Smooth muscle cell (in vitro differentiated cells): Measurements from ENCODE around the gene MAIP1. TPM values are rescaled to one million over a fixed set of nuclear protein-coding genes. Genes with fewer than 3 reads are reported as not detected.

Experiments used
- DNase-seq: peaks from one replicate; lab custom pipeline; 2025; ENCODE audit not compliant: unreplicated experiment; lab: John Stamatoyannopoulos, UW
- H2AFZ ChIP-seq: fragments of 200-600 bp; sonication (generic); 2 replicates; pipeline ENCODE4 v1.6.0; 2016; ENCODE audit warnings: antibody characterized with exemption, low read depth, mild to moderate bottlenecking
- H3F3A ChIP-seq: fragments of 200-600 bp; sonication (generic); 2 replicates; pipeline ENCODE4 v1.6.0; 2017; ENCODE audit warnings: antibody characterized with exemption, low read depth
- H3K27ac ChIP-seq: fragments of 200-600 bp; sonication (generic); 2 replicates; pipeline ENCODE4 v1.5.1; 2016; ENCODE audit warnings: low read depth, mild to moderate bottlenecking
- H3K27me3 ChIP-seq: fragments of 200-600 bp; sonication (generic); 2 replicates; pipeline ENCODE4 v1.6.1; 2016; ENCODE audit warnings: low read depth, mild to moderate bottlenecking
- H3K36me3 ChIP-seq: fragments of 200-600 bp; sonication (generic); 2 replicates; pipeline ENCODE4 v1.5.1; 2016; ENCODE audit warnings: low read depth
- H3K4me1 ChIP-seq: fragments of 200-600 bp; sonication (generic); 2 replicates; pipeline ENCODE4 v1.5.1; 2016; ENCODE audit warnings: low read depth
- H3K4me2 ChIP-seq: fragments of 200-600 bp; sonication (generic); 2 replicates; pipeline ENCODE4 v1.6.0; 2016; ENCODE audit warnings: mild to moderate bottlenecking
- H3K4me3 ChIP-seq: fragments of 200-600 bp; sonication (generic); 2 replicates; pipeline ENCODE4 v1.5.1; 2016; ENCODE audit warnings: mild to moderate bottlenecking
- H3K79me2 ChIP-seq: fragments of 200-600 bp; sonication (generic); 2 replicates; pipeline ENCODE4 v1.6.0; 2016; ENCODE audit warnings: low read depth, mild to moderate bottlenecking
- H3K9ac ChIP-seq: fragments of 200-600 bp; sonication (generic); 2 replicates; pipeline ENCODE4 v1.6.0; 2016; ENCODE audit warnings: low read depth
- H3K9me3 ChIP-seq: fragments of 200-600 bp; sonication (generic); replicated peaks from 2 replicates; pipeline ENCODE4 v1.5.1; 2016; ENCODE audit warnings: low read depth
- H4K20me1 ChIP-seq: fragments of 200-600 bp; sonication (generic); 2 replicates; pipeline ENCODE4 v1.6.0; 2016; ENCODE audit warnings: low read depth
- CTCF ChIP-seq: fragments of 200-600 bp; sonication (generic); IDR thresholded peaks from 2 replicates; pipeline ENCODE4 v1.5.1; 2017; ENCODE audit warnings: borderline replicate concordance, mild to moderate bottlenecking, antibody characterized with exemption; ENCODE audit not compliant: insufficient read depth, poor library complexity, severe bottlenecking
- WGBS: methylation state at CpG from one replicate; pipeline ENCODE4 v1.1.7; 2016; ENCODE audit warnings: low lambda C conversion rate; 5-methylcytosine and 5-hydroxymethylcytosine counted together
- polyA plus RNA-seq: library from polyadenylated mRNA; unstranded; fragments of >200 nt; fragmentation: Nextera tagmentation; extraction: Ambion mirVana; gene quantifications from 2 replicates; pipeline ENCODE4 v1.2.1, GENCODE V29; 2016
- total RNA-seq: library from RNA; depleted of rRNA; stranded (reverse); fragments of >200 nt; gene quantifications from 2 replicates; pipeline ENCODE4 v1.2.3, GENCODE V29; 2014

MAIP1 gene
- total and polyA plus RNA-seq, 2 experiments from 2014 or later, result 15.0 to 133 TPM

GRCh38 chr2:199994371-199994770 is 39.0 kb downstream of the MAIP1 start:
- no peak overlapping the region for H3K4me2 ChIP-seq
- H3K36me3 ChIP-seq, result no peaks in the 10 kb centered on the region
- H4K20me1 ChIP-seq, result no peaks in the 10 kb centered on the region
- H2AFZ ChIP-seq, result no peak overlapping the region
- H3K9me3 ChIP-seq, result no peaks in the 10 kb centered on the region
- H3K27ac ChIP-seq, result no peak overlapping the region
- H3K4me1 ChIP-seq, result no peaks in the 10 kb centered on the region
- H3K79me2 ChIP-seq, result no peaks in the 10 kb centered on the region
- DNase-seq, result no peak
- no peak overlapping the region for H3K4me3 ChIP-seq
- H3F3A ChIP-seq, result no peaks in the 10 kb centered on the region
- TF ChIP-seq CTCF, result no peak
- WGBS, result 80% methylated on average over 3 of the region's 3 CpGs
- no peak overlapping the region for H3K9ac ChIP-seq
- H3K27me3 ChIP-seq, result no peaks in the 10 kb centered on the region

- H3K9me3 ChIP-seq, result no peaks in the 10 kb centered on the region
- 98% methylated on average over 2 of the region's 2 CpGs for WGBS
- no peak for TF ChIP-seq CTCF
Observed at GRCh38 chr2:199994896-199995295, 39.5 kb downstream of the MAIP1 start.

GRCh38 chr2:199997296-199997695 is 41.9 kb downstream of the MAIP1 start:
- Histone ChIP-seq H3K9ac (no peak overlapping the region), H3K27ac (no peak overlapping the region), H3K9me3 (no peaks in the 10 kb centered on the region), H3K27me3 (no peaks in the 10 kb centered on the region), H3K4me2 (no peak overlapping the region), H3K36me3 (no peaks in the 10 kb centered on the region), H3K4me3 (no peak overlapping the region), H4K20me1 (no peaks in the 10 kb centered on the region), H3F3A (no peaks in the 10 kb centered on the region), H3K79me2 (no peaks in the 10 kb centered on the region), H3K4me1 (no peaks in the 10 kb centered on the region), H2AFZ (no peak overlapping the region)
- WGBS, result 97% methylated on average over 3 of the region's 3 CpGs
- no peak for DNase-seq
- no peak for TF ChIP-seq CTCF

More at GRCh38 chr2:199994896-199995295, 39.5 kb downstream of the MAIP1 start:
- H3F3A ChIP-seq, result no peaks in the 10 kb centered on the region
- no peaks in the 10 kb centered on the region for H4K20me1 ChIP-seq
- H3K4me1 ChIP-seq, result no peaks in the 10 kb centered on the region
- H3K79me2 ChIP-seq, result no peaks in the 10 kb centered on the region
- no peaks in the 10 kb centered on the region for H3K36me3 ChIP-seq
- no peak overlapping the region for H3K27ac ChIP-seq
- no peak overlapping the region for H2AFZ ChIP-seq
- no peaks in the 10 kb centered on the region for H3K27me3 ChIP-seq
- H3K9ac ChIP-seq, result no peak overlapping the region
- H3K4me2 ChIP-seq, result no peak overlapping the region
- no peak for DNase-seq
- no peak overlapping the region for H3K4me3 ChIP-seq

GRCh38 chr2:199999166-199999565 is 43.8 kb downstream of the MAIP1 start:
- Histone ChIP-seq H3K27ac (no peak overlapping the region), H3K9me3 (no peaks in the 10 kb centered on the region), H2AFZ (no peak overlapping the region), H3K79me2 (no peaks in the 10 kb centered on the region), H3K4me1 (peaks cover 11% of the 10 kb centered on the region), H3K27me3 (no peaks in the 10 kb centered on the region), H4K20me1 (no peaks in the 10 kb centered on the region), H3K36me3 (no peaks in the 10 kb centered on the region), H3F3A (no peaks in the 10 kb centered on the region), H3K4me2 (no peak overlapping the region), H3K4me3 (no peak overlapping the region), H3K9ac (no peak overlapping the region)
- no peak for DNase-seq
- WGBS, result 97% methylated on average over 4 of the region's 4 CpGs
- no peak for TF ChIP-seq CTCF
